Skin epidermis (tissue), 12 donors: Measurements from ENCODE around the gene WNT6.

Source experiments
- H3K27ac ChIP-seq, 21 experiments: fragments of 200-600 bp; sonication (generic) in 11 of 21; one replicate each; pipeline ENCODE4 v1.5.0; 2020; ENCODE audit warnings: mild to moderate bottlenecking in 3 of 21, inconsistent platforms in 2 of 21, moderate library complexity in 2 of 21
- H3K4me3 ChIP-seq, 7 experiments: fragments of 200-600 bp; sonication (generic) in 2 of 7; one replicate each; pipeline ENCODE4 v1.5.0; 2020; ENCODE audit warnings: inconsistent platforms in 2 of 7, mild to moderate bottlenecking in 2 of 7, moderate library complexity in 1 of 7

WNT6 gene

DNA sequence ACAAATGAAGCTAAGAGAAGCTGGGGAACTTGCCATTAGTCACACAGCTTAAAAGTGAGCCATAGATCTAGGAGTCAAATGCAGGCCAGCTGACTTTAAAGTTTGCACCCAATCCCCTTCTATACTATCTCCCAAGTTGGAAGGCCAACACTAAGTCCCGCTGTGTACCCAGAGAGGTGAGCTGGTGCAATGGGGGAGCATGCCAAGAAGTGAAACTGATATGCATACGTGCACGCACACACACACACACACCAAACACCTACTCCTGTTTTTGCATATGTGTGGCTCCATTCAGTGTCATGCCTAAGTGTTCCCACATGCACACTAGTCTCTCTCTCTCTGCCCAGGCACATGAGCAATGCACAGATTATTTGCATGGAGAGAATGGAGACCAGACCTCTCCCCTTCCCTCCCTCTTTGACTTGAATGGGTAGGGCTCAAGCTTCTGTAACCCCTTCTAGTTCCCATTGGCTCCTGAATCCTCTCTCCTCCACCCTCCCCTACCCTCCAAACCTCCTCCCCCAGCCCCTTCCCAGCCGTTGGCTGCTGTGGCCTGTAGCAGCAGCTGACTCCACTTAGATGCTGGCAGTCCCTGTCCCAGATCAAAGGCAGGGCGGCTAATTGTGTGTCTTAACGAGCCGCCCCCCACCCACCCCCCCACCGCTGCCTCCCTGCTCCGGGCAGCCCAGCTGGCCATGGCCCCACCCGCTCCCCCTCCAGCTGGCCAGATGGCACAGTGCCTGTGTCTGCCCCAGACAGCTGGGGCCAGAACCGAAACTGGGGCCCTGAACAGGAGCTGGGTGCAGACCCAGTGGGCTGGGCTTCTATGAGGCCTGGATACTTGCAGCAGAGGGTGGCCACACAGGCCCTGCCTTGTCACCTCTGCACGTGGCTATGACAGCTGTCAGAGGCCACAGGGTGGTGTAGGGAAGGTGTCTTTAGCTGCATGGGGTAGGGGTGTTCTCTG lies 26.7 kb downstream of the WNT6 start:
- no peak overlapping the region for H3K4me3 ChIP-seq
- peak overlapping the region in 7 of 21 experiments; percentile 9 to 65 (median 30) for H3K27ac ChIP-seq

DNA sequence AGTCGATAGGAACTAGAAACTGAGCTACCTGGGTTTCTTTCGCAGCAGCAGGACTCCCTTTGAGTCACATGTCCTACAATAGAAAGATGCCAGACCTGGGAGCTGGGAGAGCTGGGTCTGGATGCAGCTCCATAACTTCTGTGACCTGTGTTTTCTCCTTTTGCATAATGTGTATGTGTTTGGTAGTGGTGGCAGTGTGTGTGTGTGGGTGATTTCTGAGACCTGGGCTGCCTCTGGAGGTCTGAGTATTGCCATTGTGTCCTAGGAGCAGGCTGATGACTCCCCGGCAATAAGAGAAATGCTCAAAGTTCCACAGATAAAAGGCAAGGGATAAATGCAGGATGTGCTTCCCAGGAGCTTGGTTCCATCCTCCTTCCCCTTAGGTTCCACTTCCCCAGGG lies 27.5 kb downstream of the WNT6 start:
- H3K27ac ChIP-seq, result peak overlapping the region in 5 of 21 experiments; percentile 9 to 65 (median 30)

DNA sequence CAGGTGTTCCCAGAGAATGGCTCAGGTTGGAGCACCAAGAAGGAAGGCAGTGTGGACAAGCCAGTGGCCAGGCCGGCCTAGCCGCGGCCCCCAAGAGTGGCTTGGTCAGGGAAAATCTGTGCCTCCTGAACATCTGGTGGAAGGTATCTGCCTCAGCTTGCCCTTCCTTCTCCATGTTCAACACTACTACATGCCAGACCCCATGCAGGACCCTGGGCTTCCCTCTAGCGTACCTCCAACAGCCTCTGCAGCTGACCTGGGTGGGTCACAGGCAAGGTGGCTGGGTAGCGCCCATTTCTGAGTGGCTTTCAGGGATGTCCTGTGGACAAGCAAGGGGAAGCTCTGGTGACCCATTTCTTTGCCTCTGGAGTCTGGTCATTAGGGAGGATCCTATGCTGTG lies 28.7 kb downstream of the WNT6 start:
- Histone ChIP-seq H3K4me3 (no peak overlapping the region), H3K27ac (no peak overlapping the region)

More for the DNA sequence above, 27.5 kb downstream of the WNT6 start:
- H3K4me3 ChIP-seq, result no peak overlapping the region

DNA sequence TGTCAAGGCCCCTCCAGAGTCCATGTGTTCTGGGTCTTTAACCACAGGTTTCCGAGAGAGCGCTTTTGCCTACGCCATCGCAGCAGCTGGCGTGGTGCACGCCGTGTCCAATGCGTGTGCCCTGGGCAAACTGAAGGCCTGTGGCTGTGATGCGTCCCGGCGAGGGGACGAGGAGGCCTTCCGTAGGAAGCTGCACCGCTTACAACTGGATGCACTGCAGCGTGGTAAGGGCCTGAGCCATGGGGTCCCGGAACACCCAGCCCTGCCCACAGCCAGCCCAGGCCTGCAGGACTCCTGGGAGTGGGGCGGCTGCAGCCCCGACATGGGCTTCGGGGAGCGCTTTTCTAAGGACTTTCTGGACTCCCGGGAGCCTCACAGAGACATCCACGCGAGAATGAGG lies 30.3 kb downstream of the WNT6 start:
- no peak overlapping the region for H3K27ac ChIP-seq

DNA sequence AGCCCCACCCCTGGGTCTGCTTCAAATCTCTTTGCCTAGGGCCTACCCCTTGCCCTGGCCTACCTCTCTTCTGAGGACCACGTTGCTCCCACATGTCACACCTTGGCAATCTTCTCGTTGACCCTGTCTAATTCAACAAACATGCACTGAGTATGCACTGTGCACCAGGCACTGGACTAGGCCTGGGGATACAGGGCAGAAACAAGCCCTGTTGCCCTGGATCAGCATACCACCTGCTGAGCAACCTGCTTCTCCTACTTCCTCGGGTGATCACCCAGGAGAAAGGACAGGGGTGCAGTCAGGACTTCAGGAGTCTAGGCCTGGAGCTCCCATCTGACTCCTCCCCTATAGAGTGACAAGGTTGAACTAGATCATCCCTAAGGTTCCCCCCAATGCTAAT lies 30.8 kb downstream of the WNT6 start:
- Histone ChIP-seq H3K4me3 (no peak overlapping the region), H3K27ac (no peak overlapping the region)

More for the DNA sequence above, 30.3 kb downstream of the WNT6 start:
- no peak overlapping the region for H3K4me3 ChIP-seq

DNA sequence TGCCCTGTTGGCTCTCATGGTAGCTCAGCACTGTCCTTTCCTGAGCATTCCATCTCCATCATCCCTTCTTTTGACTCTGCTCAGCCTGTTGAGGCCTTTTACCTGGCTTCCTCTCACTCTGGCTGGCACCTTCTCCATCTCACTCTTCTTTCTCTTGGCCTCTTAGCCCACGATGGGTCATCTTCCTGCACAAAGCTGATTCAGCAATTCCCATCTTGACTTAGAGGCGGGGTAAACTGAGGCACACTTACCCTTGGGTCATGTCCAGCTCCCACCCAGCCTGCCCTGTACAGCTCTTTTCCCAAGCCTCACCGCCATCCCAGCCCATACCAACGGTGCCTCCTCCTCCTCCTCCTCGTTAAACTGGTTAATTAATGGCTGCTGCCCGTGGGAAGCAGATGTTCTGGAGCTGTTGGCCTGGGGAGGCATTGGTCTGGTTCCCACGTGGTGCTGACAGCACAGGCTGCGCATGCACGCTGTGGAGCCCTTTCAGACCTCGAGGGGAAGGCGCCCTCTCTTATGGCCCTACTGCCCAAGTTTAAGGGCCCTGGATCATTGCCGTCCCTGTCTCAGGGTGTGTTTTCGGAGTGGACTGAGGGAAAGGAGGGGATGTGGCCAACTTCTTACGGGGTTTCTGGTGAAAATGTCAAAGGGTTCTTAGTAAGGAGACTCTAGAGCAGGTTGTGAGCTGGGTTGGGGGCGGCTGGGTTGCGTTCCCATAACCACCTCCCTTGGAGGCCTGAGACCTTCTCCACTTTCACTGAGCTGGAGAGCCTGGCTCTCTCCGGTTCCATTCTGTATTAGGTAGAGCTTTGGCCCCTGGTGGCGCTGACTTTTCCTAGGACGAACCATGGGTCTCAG lies 31.9 kb downstream of the WNT6 start:
- Histone ChIP-seq H3K4me3 (no peak overlapping the region), H3K27ac (peak overlapping the region in 8 of 21 experiments; percentile 74 to 93 (median 78))

DNA sequence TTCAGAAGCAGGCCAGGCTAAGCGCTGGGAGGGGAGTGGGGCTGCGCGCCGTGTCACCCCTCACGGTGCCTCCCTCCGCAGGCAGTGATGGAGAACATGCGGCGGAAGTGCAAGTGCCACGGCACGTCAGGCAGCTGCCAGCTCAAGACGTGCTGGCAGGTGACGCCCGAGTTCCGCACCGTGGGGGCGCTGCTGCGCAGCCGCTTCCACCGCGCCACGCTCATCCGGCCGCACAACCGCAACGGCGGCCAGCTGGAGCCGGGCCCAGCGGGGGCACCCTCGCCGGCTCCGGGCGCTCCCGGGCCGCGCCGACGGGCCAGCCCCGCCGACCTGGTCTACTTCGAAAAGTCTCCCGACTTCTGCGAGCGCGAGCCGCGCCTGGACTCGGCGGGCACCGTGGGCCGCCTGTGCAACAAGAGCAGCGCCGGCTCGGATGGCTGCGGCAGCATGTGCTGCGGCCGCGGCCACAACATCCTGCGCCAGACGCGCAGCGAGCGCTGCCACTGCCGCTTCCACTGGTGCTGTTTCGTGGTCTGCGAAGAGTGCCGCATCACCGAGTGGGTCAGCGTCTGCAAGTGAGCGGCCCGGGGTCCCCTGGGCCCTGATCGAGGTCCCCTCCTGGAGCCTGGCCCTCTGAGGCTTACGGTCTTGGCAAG lies 33.2 kb downstream of the WNT6 start:
- Histone ChIP-seq H3K27ac (peak overlapping the region; percentile 2 to 93 (median 62)), H3K4me3 (peak overlapping the region; percentile 11 to 45 (median 27))

DNA sequence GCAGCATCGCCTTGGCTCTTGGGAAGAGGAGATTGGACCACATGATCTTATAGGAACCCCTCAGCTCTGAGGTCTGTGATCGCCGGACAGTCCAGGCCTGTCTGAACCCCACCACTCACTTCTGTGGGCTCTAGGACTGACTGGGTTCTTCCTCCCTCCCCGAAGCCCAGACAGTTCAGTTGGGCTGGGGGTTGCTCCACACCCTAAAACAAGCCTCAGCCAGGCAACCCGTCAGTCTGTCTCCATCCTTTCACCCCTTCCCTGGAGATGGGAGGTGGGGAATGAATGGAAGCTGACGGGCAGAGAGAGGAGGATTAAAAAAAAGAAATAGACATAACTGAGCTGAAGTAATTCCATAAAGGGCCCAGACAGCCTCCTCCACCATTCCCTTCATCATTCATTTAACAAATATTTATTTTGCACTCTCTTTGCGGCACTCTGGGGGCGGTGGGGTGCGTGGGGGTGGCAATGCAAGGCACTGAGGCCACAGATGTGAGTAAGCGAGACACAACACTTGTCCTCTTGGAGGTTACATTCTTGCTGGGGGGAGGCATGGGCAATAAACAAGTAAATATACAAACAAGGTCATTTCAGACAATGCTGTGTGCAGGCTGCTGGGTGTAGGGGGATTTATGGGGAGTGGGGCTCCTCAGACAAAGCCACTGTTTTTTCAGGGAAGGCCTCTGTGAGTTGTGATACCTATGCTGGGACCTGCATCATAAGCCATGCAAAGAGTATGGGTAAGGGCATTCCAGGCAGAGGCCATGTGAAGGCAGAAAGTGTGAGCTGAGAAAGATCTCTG lies 33.9 kb downstream of the WNT6 start:
- Histone ChIP-seq H3K27ac (peak overlapping the region in 20 of 21 experiments; percentile 2 to 93 (median 64)), H3K4me3 (peak overlapping the region; percentile 11 to 45 (median 27))

DNA sequence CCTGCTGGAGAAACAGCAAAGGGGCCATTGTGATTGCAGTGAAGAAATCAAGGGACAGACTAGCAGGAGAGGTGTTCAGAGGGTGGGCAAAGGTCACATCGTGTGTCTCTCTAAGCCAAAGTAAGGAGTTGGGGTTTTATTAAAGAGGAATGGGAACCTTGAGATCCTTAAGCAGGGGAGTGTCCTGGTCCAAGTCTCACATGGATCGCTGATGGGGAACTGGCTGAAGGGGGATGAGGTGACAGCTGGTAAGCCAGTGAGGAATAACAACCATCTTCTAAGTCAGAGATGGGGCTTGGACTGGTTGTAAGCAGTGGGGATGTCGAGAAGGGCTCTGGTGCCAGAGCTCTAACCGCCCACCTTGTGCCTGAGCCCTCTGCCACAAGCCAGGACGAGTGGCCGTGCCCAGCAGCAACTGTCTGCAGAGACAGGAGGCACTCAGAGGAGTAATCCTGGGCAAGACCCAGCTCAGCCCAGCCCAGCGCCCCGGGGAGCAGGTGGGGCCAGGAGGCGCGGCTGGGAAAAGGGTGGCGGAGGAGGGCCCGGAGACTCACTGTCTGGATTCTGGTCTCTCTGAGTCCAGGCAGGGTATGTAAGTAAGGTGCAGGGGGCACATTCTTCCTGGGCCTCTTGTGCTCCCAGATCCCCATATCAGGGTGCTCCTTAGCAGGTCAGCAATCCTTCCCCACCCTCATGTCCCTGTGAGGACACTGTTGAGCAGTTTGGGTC lies 34.7 kb downstream of the WNT6 start:
- Histone ChIP-seq H3K27ac (peak overlapping the region in 16 of 21 experiments; percentile 10 to 93 (median 74)), H3K4me3 (no peak overlapping the region)

DNA sequence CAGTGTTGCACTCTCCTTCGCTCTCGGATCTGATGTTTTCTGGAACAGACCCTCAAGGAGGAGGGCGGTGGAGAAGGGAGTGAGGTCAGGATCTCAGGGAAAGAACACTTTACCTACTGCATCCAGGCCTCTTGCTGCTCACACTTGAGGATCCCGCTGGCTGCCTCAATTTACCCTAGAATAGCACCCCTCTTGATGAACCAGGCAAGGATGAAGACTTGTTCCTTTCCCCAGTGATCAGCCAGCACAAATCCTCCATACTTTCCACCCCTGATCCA lies 35.2 kb downstream of the WNT6 start:
- no peak overlapping the region for H3K4me3 ChIP-seq
- peak overlapping the region in 17 of 21 experiments; percentile 10 to 93 (median 72) for H3K27ac ChIP-seq

DNA sequence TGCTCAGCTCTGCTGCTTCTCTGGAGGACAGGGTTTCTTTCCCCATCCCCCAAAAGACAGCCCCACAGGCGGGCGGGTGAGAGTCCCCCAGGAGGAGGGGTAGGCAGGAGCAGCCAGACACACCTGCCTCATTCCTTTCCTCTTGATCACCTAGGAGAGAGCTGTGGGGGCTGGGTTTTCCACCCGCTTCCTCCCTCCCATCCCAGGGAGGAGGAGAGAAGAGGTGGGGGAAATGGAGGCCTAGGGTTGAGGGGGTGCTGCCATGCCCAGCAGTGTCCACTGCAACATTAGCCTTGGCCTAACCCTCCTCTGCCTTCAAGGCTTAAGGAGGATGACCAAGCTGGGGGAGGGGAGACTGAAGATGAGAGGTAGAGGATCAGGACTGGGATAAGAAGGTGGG lies 35.7 kb downstream of the WNT6 start:
- H3K27ac ChIP-seq, result peak overlapping the region in 15 of 21 experiments; percentile 14 to 93 (median 73)

DNA sequence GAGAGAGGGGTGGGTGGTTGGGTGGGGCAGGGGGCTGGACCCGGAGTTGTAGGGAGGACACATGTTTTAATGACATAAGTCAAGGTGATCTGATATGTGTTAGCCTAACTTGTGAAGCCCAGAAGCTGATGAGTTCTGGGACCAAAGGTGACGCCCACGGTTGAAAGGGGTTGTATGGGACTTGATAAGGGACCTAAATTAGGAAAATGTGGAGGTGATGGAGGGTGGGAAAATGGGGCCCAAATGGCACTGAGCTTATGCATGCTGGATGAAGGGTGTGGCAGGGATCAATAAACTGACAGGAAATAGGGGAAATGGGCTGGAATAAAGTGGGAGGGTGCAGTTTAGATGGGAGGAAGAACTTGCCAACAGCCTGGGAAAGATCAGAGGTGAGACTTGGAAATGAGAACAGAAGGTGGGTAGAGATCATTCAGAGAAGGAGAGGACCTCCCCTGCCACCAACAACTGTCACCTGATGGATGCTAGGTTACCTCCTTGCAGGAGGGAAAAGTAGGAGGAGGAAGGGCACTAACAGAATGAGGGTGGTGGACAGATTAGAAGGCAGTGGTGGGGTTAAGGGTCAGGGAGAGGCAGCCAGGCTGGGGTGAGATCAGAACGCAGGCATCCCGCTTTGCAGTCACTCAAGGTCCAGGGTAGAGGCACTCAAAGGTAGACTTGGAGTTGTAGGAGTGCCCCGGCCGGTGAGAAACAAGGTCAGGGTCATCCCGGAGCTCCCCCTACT lies 36.3 kb downstream of the WNT6 start:
- Histone ChIP-seq H3K27ac (peak overlapping the region in 16 of 21 experiments; percentile 1 to 93 (median 72)), H3K4me3 (no peak overlapping the region)

More for the DNA sequence above, 35.7 kb downstream of the WNT6 start:
- H3K4me3 ChIP-seq, result no peak overlapping the region

DNA sequence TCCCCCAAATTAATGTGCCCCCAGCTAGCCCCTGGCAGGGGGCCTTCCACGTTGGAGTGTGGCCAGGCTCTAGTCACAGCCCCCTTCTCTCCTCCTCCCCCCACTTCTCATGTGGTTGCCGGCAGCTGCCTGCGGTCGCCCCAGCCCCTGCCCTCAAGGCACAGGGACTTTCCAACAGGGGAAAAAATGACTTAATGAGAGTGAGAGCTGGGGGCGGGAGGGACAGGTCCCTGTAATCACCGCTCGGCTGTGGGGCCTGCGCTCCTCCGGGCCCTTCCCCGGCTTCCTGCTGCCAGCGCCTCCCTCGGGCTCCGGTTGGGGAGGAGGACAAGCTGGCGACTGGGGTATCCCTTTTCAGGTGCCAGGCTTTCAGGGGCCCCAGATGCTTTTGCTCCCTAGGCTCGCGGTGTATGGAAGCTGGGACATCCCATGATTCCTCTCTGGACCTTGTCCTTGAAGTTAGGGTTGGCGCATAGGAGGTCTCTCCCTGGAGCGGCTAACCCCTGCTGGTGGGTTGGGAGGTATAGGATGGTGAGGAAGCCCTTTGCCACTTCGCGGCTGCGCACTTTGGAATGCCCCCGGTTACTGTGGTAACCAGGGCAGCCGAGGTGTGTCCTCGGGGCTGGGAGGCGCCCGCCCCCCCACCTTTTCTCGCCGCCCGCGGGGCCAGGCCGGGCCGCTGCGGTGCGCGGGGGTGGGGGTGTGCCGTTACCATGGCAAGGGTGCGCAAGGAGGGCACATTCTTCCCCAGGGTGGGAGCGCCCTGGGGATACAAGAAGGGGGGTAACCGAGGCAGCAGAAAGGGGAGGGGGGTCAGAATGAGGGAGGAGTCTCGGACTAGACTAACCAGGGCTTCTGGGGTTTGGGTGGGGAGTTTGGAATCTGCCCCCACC lies 37.1 kb downstream of the WNT6 start:
- Histone ChIP-seq H3K27ac (peak overlapping the region in 19 of 21 experiments; percentile 6 to 93 (median 65)), H3K4me3 (peak overlapping the region in 6 of 7 experiments; percentile 0 to 28 (median 16))

DNA sequence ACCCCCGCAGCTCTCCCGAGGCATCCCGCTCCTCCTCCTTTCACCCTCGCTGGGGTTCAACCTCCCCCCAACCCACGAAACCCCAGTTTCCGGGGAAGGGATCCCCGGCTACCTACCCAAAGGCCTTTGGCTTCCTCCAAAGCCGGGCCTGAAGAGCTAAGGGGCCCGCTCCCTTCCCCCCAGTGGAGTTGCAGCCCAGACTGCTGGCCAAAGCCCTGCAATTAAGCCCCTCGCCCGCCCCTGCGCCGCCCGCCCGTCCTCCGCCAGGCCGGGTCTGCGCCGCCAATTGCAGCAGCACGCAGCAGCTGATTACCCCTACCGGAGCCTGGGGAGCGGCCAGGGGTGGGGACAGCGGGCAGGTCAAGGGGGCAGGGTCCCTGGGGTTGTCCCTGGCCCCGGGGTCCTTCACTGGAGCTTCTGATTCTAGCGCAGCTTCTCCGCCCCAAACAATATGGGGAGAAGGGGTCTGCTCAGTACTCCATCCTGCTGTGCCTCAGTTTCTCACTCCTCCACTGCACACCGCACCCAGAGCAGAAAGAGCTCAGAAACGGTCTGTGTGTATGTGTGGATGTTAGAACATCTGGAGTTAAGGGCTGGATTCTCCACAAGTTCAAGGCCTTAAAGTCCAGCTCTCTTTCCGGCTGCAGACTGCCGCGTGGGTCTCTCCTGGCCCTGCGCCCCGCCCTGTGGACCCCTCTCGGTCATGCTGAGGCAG lies 37.9 kb downstream of the WNT6 start:
- H3K4me3 ChIP-seq, result peak overlapping the region in 6 of 7 experiments; percentile 0 to 28 (median 16)
- H3K27ac ChIP-seq, result peak overlapping the region in 17 of 21 experiments; percentile 25 to 93 (median 72)

DNA sequence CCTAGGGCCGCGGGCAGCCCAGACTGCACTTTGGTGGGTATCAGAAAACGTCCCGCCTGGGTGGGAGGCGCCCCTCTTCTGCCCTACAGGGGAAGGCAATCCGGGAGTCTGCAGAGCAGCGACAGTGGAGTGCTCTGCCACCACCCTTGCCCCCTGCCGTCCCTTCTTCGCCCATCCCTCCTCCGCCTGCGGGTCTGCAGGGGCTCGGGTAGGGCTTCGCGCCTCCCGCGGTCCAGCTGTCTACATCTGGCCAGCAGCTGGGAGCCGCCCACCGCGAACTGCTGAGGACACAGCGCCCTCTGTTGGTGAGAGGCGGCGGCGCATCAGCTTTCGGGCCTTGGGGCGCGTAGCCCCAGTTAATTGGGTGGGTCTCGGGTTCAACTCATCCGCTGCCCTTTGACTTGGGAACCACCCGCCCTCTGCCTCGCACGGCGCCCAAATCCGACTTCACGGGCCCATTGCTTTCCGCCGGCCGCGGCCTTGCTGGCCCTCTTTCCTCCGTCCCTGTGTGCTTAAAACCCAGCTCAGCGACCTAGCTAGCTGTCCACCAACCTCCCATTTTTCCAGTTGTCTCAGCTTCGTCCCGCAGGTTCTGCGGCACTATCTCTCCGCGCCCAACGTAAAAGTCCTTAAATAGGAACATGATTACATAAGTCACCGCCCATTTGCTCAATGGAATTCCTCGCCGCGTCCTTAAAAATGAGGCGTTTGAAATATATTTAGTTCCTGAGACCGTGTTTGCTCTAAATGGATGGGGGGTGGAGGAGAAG lies 38.7 kb downstream of the WNT6 start:
- H3K4me3 ChIP-seq, result peak overlapping the region in 1 of 7 experiments; percentile 13
- H3K27ac ChIP-seq, result peak overlapping the region in 7 of 21 experiments; percentile 60 to 93 (median 78)
